HepG2 (cell line): ENCODE data around the gene CRYAB. TPM values are rescaled to one million over a fixed set of nuclear protein-coding genes. Genes with fewer than 3 reads are reported as not detected.

ENCODE experiments used
- ARHGAP35 ChIP-seq: sonication (generic); formaldehyde crosslinking; IDR thresholded peaks from 2 replicates; pipeline ENCODE4 v1.9.0; 2022; ENCODE audit warnings: mild to moderate bottlenecking, inconsistent platforms, moderate library complexity, missing genetic modification reagents, borderline replicate concordance
- ARNT2 ChIP-seq: sonication (generic); formaldehyde crosslinking; IDR thresholded peaks from 2 replicates; pipeline ENCODE4 v1.8.0; 2022; ENCODE audit warnings: mild to moderate bottlenecking, low read depth, missing genetic modification reagents, moderate library complexity
- EEA1 ChIP-seq: sonication (generic); formaldehyde crosslinking; IDR thresholded peaks from 2 replicates; pipeline ENCODE4 v1.5.1; 2020; ENCODE audit warnings: mild to moderate bottlenecking, missing genetic modification reagents, borderline replicate concordance
- FOXK1 ChIP-seq: sonication (generic); formaldehyde crosslinking; IDR thresholded peaks from 2 replicates; pipeline ENCODE4 v1.4.0; 2020; ENCODE audit warnings: low read depth, missing genetic modification reagents, borderline replicate concordance
- GABPB1 ChIP-seq: IDR thresholded peaks from 2 replicates; pipeline ENCODE4 v1.6.1; 2016; ENCODE audit warnings: mild to moderate bottlenecking, missing genetic modification reagents, moderate library complexity, missing compliant biosample characterization
- IRX3 ChIP-seq: sonication (generic); formaldehyde crosslinking; IDR thresholded peaks from 2 replicates; pipeline ENCODE4 v1.8.1; 2023; ENCODE audit warnings: mild to moderate bottlenecking, low read depth, missing genetic modification reagents, borderline replicate concordance
- RFX3 ChIP-seq: IDR thresholded peaks from 2 replicates; pipeline ENCODE4 v1.6.1; 2016; ENCODE audit warnings: missing biosample characterization, missing genetic modification reagents
- TARDBP ChIP-seq: sonication (generic); formaldehyde crosslinking; IDR thresholded peaks from 2 replicates; pipeline ENCODE4 v1.8.0; 2022; ENCODE audit warnings: mild to moderate bottlenecking, missing genetic modification reagents
- ZBTB7A ChIP-seq: sonication (generic); formaldehyde crosslinking; IDR thresholded peaks from 2 replicates; pipeline ENCODE4 v1.8.0; 2022; ENCODE audit warnings: mild to moderate bottlenecking, missing genetic modification reagents
- ZFX ChIP-seq: sonication (generic); formaldehyde crosslinking; IDR thresholded peaks from 2 replicates; pipeline ENCODE4 v1.4.0; 2020; ENCODE audit warnings: mild to moderate bottlenecking, low read depth, missing genetic modification reagents, moderate library complexity
- ZNF30 ChIP-seq: sonication (generic); formaldehyde crosslinking; IDR thresholded peaks from 2 replicates; pipeline ENCODE4 v1.5.0; 2020; ENCODE audit warnings: mild to moderate bottlenecking, missing genetic modification reagents
- ZNF34 ChIP-seq: sonication (generic); formaldehyde crosslinking; IDR thresholded peaks from 2 replicates; pipeline ENCODE4 v1.4.0; 2020; ENCODE audit warnings: mild to moderate bottlenecking, missing genetic modification reagents, borderline replicate concordance
- ZNF430 ChIP-seq: sonication (generic); formaldehyde crosslinking; IDR thresholded peaks from 2 replicates; pipeline ENCODE4 v1.9.0; 2021; ENCODE audit warnings: mild to moderate bottlenecking, missing genetic modification reagents
- ZNF605 ChIP-seq: sonication (generic); formaldehyde crosslinking; IDR thresholded peaks from 2 replicates; pipeline ENCODE4 v1.8.0; 2022; ENCODE audit warnings: mild to moderate bottlenecking, missing genetic modification reagents
- ZNF652 ChIP-seq: IDR thresholded peaks from 2 replicates; pipeline ENCODE4 v1.6.1; 2016; ENCODE audit warnings: low read depth, borderline replicate concordance
- ZSCAN9 ChIP-seq: IDR thresholded peaks from 2 replicates; pipeline ENCODE4 v1.6.1; 2016; ENCODE audit warnings: borderline replicate concordance
- polyA plus RNA-seq, 8 experiments: library from polyadenylated mRNA; depleted of rRNA in 3 of 8; stranded (reverse) in 7 of 8; unstranded in 1 of 8; fragments of >200 nt; fragmentation: Illumina TruSeq in 4 of 8; extraction: Trizol in 4 of 8; gene quantifications; 2 replicates each; pipeline versions ENCODE4 v1.2.1 to v1.2.3, GENCODE V29; 2011 to 2016; ENCODE audit warnings: low read depth in 4 of 8, missing spikeins in 1 of 8, mixed read lengths in 1 of 8; ENCODE audit not compliant: insufficient read depth in 1 of 8
- total RNA-seq, 5 experiments: library from RNA; depleted of rRNA; stranded (reverse); fragments of >200 nt; fragmentation: Illumina TruSeq; extraction: Trizol; gene quantifications; 2 replicates each; pipeline ENCODE4 v1.2.3, GENCODE V29; 2016; ENCODE audit warnings: low read depth in 1 of 5
- TF ChIP-seq, protein P1 (sequence below): IDR thresholded peaks from 2 replicates; pipeline ENCODE4 v1.6.1; 2018; ENCODE audit warnings: missing genetic modification reagents, mild to moderate bottlenecking, missing compliant biosample characterization
- TF ChIP-seq, protein P2 (sequence below): sonication (generic); formaldehyde crosslinking; IDR thresholded peaks from 2 replicates; pipeline ENCODE4 v1.5.1; 2020; ENCODE audit warnings: mild to moderate bottlenecking, moderate library complexity, missing genetic modification reagents
- TF ChIP-seq, protein P3 (sequence below): sonication (generic); formaldehyde crosslinking; IDR thresholded peaks from 2 replicates; pipeline ENCODE4 v1.4.0; 2020; ENCODE audit warnings: missing genetic modification reagents, mild to moderate bottlenecking, borderline replicate concordance
- TF ChIP-seq, protein P4 (sequence below): IDR thresholded peaks from 2 replicates; pipeline ENCODE4 v1.6.1; 2012; ENCODE audit warnings: low read length, improper control_type of control experiment

The CRYAB gene
- total and polyA plus RNA-seq, 2 of the 13 experiments (the other 11 are each of a cell fraction or from before 2014, with no cell fraction given): 0.55 to 1.1 TPM

DNA sequence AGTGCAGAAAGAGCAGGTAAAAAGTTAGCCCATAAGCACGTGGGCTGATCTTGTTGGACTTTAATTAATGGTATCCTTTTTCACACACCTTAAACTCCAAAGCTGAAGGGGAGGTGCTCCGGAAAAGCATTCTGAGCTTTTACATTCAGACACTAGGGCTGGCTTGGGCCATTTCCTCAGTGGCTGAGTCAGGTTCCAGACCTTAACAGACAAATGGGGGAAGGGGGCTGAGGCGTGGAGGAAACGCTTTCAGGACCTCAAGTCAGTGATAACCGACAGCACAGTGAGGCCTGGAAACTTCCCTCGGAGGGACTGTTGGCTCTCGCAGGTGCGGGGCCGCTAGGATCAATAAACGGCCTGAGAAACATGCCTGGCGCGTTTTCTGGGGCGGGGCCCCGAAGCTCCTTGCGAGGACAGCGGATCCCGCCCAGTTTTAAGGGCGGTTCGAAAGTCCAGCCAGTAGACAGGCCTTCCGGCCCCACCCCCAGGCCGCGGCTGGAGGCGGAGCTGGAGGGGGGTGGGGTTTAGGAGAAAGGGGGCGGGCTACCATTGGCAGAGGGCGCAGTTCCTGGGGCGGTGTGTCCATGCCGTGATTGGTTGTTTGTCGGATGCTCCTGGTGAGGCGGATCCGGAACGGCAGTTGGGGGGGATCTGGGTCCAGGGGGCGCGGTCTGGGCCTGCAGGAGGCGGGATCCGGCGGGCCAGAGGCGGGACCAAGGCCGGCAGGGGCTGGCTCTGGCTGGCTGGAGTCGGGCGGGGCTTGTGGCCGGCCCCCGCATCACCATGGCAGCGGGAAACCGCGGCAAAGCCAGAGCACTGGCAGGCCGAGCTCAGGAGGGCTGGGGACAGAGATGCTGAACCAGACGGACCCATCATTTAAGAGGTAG lies 15.2 kb upstream of the CRYAB start (continued):
- 0 out of 2 replicates have a peak, but pooled peaks have one; percentile 49 for TF ChIP-seq ZNF34
- TF ChIP-seq, protein P1, sequence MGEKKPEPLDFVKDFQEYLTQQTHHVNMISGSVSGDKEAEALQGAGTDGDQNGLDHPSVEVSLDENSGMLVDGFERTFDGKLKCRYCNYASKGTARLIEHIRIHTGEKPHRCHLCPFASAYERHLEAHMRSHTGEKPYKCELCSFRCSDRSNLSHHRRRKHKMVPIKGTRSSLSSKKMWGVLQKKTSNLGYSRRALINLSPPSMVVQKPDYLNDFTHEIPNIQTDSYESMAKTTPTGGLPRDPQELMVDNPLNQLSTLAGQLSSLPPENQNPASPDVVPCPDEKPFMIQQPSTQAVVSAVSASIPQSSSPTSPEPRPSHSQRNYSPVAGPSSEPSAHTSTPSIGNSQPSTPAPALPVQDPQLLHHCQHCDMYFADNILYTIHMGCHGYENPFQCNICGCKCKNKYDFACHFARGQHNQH (CRISPR knock-in tag): peak; percentile 39; the same call in 1 of the 2 replicates
- TF ChIP-seq ZNF430 (CRISPR knock-in tag): peak; percentile 91; the same call in 1 of the 2 replicates
- TF ChIP-seq, protein P2, sequence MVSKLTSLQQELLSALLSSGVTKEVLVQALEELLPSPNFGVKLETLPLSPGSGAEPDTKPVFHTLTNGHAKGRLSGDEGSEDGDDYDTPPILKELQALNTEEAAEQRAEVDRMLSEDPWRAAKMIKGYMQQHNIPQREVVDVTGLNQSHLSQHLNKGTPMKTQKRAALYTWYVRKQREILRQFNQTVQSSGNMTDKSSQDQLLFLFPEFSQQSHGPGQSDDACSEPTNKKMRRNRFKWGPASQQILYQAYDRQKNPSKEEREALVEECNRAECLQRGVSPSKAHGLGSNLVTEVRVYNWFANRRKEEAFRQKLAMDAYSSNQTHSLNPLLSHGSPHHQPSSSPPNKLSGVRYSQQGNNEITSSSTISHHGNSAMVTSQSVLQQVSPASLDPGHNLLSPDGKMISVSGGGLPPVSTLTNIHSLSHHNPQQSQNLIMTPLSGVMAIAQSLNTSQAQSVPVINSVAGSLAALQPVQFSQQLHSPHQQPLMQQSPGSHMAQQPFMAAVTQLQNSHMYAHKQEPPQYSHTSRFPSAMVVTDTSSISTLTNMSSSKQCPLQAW (CRISPR knock-in tag): peak; percentile 61
- peak; percentile 79 for TF ChIP-seq RFX3 (CRISPR knock-in tag)
- TF ChIP-seq, protein P3, sequence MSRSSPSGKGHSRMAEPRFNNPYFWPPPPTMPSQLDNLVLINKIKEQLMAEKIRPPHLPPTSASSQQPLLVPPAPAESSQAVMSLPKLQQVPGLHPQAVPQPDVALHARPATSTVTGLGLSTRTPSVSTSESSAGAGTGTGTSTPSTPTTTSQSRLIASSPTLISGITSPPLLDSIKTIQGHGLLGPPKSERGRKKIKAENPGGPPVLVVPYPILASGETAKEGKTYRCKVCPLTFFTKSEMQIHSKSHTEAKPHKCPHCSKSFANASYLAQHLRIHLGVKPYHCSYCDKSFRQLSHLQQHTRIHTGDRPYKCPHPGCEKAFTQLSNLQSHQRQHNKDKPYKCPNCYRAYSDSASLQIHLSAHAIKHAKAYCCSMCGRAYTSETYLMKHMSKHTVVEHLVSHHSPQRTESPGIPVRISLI (CRISPR knock-in tag): 0 out of 2 replicates have a peak, but pooled peaks have one; percentile 10
- TF ChIP-seq ARNT2 (CRISPR knock-in tag): peak; percentile 58; the same call in 1 of the 2 replicates
- peak; percentile 90; the same call in 1 of the 2 replicates for TF ChIP-seq ZNF605
- peak; percentile 6; the same call in 1 of the 2 replicates for TF ChIP-seq EEA1 (CRISPR knock-in tag)
- peak; percentile 73; the same call in 1 of the 2 replicates for TF ChIP-seq ZSCAN9 (CRISPR knock-in tag)
- TF ChIP-seq FOXK1 (CRISPR knock-in tag): peak; percentile 76; the same call in 1 of the 2 replicates
- peak; percentile 66; the same call in 1 of the 2 replicates for TF ChIP-seq TARDBP (CRISPR knock-in tag)
- TF ChIP-seq IRX3 (CRISPR knock-in tag): no peak; the same call in 1 of the 2 replicates
- no peak for TF ChIP-seq ZNF30 (CRISPR knock-in tag)
- TF ChIP-seq, protein P4, sequence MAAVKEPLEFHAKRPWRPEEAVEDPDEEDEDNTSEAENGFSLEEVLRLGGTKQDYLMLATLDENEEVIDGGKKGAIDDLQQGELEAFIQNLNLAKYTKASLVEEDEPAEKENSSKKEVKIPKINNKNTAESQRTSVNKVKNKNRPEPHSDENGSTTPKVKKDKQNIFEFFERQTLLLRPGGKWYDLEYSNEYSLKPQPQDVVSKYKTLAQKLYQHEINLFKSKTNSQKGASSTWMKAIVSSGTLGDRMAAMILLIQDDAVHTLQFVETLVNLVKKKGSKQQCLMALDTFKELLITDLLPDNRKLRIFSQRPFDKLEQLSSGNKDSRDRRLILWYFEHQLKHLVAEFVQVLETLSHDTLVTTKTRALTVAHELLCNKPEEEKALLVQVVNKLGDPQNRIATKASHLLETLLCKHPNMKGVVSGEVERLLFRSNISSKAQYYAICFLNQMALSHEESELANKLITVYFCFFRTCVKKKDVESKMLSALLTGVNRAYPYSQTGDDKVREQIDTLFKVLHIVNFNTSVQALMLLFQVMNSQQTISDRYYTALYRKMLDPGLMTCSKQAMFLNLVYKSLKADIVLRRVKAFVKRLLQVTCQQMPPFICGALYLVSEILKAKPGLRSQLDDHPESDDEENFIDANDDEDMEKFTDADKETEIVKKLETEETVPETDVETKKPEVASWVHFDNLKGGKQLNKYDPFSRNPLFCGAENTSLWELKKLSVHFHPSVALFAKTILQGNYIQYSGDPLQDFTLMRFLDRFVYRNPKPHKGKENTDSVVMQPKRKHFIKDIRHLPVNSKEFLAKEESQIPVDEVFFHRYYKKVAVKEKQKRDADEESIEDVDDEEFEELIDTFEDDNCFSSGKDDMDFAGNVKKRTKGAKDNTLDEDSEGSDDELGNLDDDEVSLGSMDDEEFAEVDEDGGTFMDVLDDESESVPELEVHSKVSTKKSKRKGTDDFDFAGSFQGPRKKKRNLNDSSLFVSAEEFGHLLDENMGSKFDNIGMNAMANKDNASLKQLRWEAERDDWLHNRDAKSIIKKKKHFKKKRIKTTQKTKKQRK: no peak
- peak; percentile 83 for TF ChIP-seq GABPB1 (CRISPR knock-in tag)
- TF ChIP-seq ZBTB7A: no peak
- TF ChIP-seq ZFX: peak; percentile 89
- TF ChIP-seq ARHGAP35 (CRISPR knock-in tag): 0 out of 2 replicates have a peak, but pooled peaks have one; percentile 40
- TF ChIP-seq ZNF652 (CRISPR knock-in tag): no peak
